Lung (tissue), 12 donors: ENCODE results near the gene NPPA. TPM values are rescaled to one million over a fixed set of nuclear protein-coding genes. Genes with fewer than 3 reads are reported as not detected.

Experiments
- ATAC-seq: fragments of 200-7000 bp; cut with Tn5 transposase; one replicate; pipeline ENCODE4 v1.9.1; 2020; ENCODE audit warnings: moderate number of reproducible peaks; ENCODE audit not compliant: insufficient read depth, low FRiP score
- DNase-seq, 3 donors: peaks; one replicate each; pipeline ENCODE4 v3.0.0-alpha.2; 2013 to 2017
- H3K27ac ChIP-seq, 2 donors: one replicate each; pipeline ENCODE4 v1.5.1; 2013; ENCODE audit warnings: mild to moderate bottlenecking in 2 of 2, moderate library complexity in 2 of 2, control low read depth in 1 of 2, inconsistent platforms in 1 of 2, low read depth in 1 of 2, low read length in 1 of 2
- H3K27me3 ChIP-seq, 3 donors: one replicate each; pipeline ENCODE4 v1.5.1; 2013; ENCODE audit warnings: low read length in 2 of 3; ENCODE audit not compliant: control insufficient read depth in 3 of 3, insufficient read depth in 3 of 3
- H3K36me3 ChIP-seq, 4 donors: one replicate each; pipeline ENCODE4 v1.5.1; 2013; ENCODE audit warnings: low read length in 4 of 4, mild to moderate bottlenecking in 1 of 4, moderate library complexity in 1 of 4; ENCODE audit not compliant: control insufficient read depth in 4 of 4, insufficient read depth in 4 of 4
- H3K4me1 ChIP-seq, 5 donors: one replicate each; pipeline ENCODE4 v1.5.1; 2013; ENCODE audit warnings: low read length in 5 of 5, mild to moderate bottlenecking in 2 of 5, moderate library complexity in 1 of 5; ENCODE audit not compliant: control insufficient read depth in 5 of 5, insufficient read depth in 5 of 5
- H3K4me3 ChIP-seq: one replicate; pipeline ENCODE4 v1.5.1; 2013; ENCODE audit warnings: mild to moderate bottlenecking, control low read depth, moderate library complexity
- H3K9ac ChIP-seq, 2 donors: one replicate each; pipeline ENCODE4 v1.5.1; 2013; ENCODE audit warnings: low read length in 2 of 2, control low read depth in 1 of 2; ENCODE audit not compliant: insufficient read depth in 1 of 2
- H3K9me3 ChIP-seq, 4 donors: one replicate each; pipeline ENCODE4 v1.5.1; 2013; ENCODE audit warnings: low read length in 3 of 4, mild to moderate bottlenecking in 1 of 4, moderate library complexity in 1 of 4; ENCODE audit not compliant: control insufficient read depth in 4 of 4, insufficient read depth in 3 of 4
- WGBS, 2 donors: extraction: QIAGEN DNeasy Blood & Tissue Kit; methylation state at CpG; one replicate each; pipeline ENCODE4 v1.1.7; 2013; 5-methylcytosine and 5-hydroxymethylcytosine counted together
- polyA plus RNA-seq, 2 donors: library from polyadenylated mRNA; stranded (reverse); fragments of 200-250 nt; gene quantifications; one replicate each; pipeline ENCODE4 v1.2.1, GENCODE V29; 2013
- total RNA-seq, 2 donors: library from RNA; depleted of rRNA in 1 of 2; stranded (reverse); fragments of >200 nt in 1 of 2; gene quantifications; one replicate each; pipeline ENCODE4 v1.2.1, GENCODE V29; 2014 to 2021
- TF ChIP-seq, protein P1 (sequence below): IDR thresholded peaks from 2 replicates; pipeline ENCODE4 v1.5.1; 2012; ENCODE audit warnings: mild to moderate bottlenecking; ENCODE audit errors: control extremely low read depth, extremely low read depth
- donor health status: control.
- donor health status: control.
- donor health status: Bipolar disorder and iron deficiency.
- donor health status: healthy.
- donor health status: DM: yes; HTN: yes; CAD: no.

NPPA gene
- total and polyA plus RNA-seq, 4 donors, result 0.81 to 19.8 (median 6.7) TPM; not detected in 1

GRCh38 chr1:11813021-11813420, 34.6 kb downstream of the NPPA start:
- TF ChIP-seq, protein P1, sequence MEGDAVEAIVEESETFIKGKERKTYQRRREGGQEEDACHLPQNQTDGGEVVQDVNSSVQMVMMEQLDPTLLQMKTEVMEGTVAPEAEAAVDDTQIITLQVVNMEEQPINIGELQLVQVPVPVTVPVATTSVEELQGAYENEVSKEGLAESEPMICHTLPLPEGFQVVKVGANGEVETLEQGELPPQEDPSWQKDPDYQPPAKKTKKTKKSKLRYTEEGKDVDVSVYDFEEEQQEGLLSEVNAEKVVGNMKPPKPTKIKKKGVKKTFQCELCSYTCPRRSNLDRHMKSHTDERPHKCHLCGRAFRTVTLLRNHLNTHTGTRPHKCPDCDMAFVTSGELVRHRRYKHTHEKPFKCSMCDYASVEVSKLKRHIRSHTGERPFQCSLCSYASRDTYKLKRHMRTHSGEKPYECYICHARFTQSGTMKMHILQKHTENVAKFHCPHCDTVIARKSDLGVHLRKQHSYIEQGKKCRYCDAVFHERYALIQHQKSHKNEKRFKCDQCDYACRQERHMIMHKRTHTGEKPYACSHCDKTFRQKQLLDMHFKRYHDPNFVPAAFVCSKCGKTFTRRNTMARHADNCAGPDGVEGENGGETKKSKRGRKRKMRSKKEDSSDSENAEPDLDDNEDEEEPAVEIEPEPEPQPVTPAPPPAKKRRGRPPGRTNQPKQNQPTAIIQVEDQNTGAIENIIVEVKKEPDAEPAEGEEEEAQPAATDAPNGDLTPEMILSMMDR, result no peak
- Histone ChIP-seq H3K4me3 (no peak overlapping the region), H3K36me3 (peaks cover 15 to 29% (median 25%) of the 10 kb centered on the region in 4 donors), H3K27ac (no peak overlapping the region), H3K4me1 (peaks cover 0 to 3% (median 0%) of the 10 kb centered on the region in 5 donors), H3K9me3 (no peaks in the 10 kb centered on the region), H3K27me3 (no peaks in the 10 kb centered on the region), H3K9ac (peak overlapping the region in 1 of 2 donors; percentile 3)
- 54 to 78% methylated on average over 5 of the region's 5 CpGs for WGBS, 2 donors
- no peak for ATAC-seq
- no peak for DNase-seq

- Histone ChIP-seq H3K27ac (peak overlapping the region; percentile 92 to 95), H3K36me3 (peaks cover 8 to 11% (median 10%) of the 10 kb centered on the region in 4 donors), H3K27me3 (no peaks in the 10 kb centered on the region), H3K9me3 (no peaks in the 10 kb centered on the region), H3K9ac (peak overlapping the region in 1 of 2 donors; percentile 63), H3K4me1 (peaks cover 5 to 47% (median 14%) of the 10 kb centered on the region in 5 donors), H3K4me3 (peak overlapping the region; percentile 72)
- 24 to 67% methylated on average over 2 of the region's 2 CpGs for whole genome bisulfite sequencing, 2 donors
- DNase-seq (no peak), ATAC-seq (no peak)
- TF ChIP-seq, protein P1, result no peak
Observed at GRCh38 chr1:11807133-11807532, 40.5 kb downstream of the NPPA start.

DNA sequence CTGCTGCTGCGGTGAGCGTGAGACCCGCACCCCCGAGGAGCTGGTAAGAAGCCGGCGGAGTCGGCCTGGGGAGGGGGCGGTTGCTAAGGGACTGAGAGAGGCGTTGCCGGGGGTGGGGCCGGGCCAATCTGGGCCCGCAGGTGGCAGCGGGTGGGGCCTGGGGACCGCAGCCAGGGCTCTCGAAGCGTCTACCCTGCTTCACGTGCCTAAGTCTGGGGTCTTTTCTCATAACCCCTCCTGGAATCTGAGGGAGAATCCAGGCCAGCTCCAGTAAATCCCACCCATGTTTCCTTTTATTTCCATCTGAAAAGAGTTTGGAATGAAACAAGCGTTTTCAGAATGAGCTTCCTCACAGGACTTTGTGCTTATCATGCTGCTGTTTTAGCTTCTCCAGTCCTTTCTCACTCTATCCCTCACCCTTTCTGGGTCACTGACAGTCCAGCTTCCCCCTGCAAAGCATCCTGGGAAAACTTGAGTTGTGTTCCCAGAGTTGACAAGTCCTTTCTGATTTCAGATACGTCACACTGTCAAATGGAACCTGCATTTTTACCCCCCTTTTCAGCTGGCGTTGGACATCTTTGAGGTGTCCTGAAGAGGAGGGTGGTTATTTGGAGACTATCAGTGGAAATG, 41.2 kb downstream of the NPPA start:
- Histone ChIP-seq H3K27me3 (no peaks in the 10 kb centered on the region), H3K4me1 (peaks cover 5 to 51% (median 14%) of the 10 kb centered on the region in 5 donors), H3K9me3 (no peaks in the 10 kb centered on the region), H3K36me3 (peaks cover 4 to 8% (median 7%) of the 10 kb centered on the region in 4 donors), H3K4me3 (peak overlapping the region; percentile 72), H3K9ac (peak overlapping the region; percentile 46 to 63), H3K27ac (peak overlapping the region; percentile 92 to 95)
- TF ChIP-seq, protein P1, result no peak
- DNase-seq, result peak in 1 of 3 donors; percentile 41
- WGBS, 2 donors, result 1% methylated on average over 19 to 20 of the region's 20 CpGs
- ATAC-seq, result peak; percentile 16
